MM.1S (cell line): ENCODE data around the gene GALNT4.

Experiments
- DNase-seq: peaks from one replicate; pipeline ENCODE4 v3.0.0-alpha.2; 2015
- H2AFZ ChIP-seq: fragments of 300-600 bp; sonication (generic); 2 replicates; pipeline ENCODE4 v1.6.0; 2016; ENCODE audit warnings: antibody characterized with exemption, low read length
- H3F3A ChIP-seq: fragments of 300-600 bp; sonication (generic); 2 replicates; pipeline ENCODE4 v1.6.1; 2016; ENCODE audit warnings: mild to moderate bottlenecking, antibody characterized with exemption, low read length, moderate library complexity, mixed read lengths; ENCODE audit not compliant: insufficient read depth
- H3K27ac ChIP-seq: fragments of 300-600 bp; sonication (generic); 2 replicates; pipeline ENCODE4 v1.5.1; 2016; ENCODE audit warnings: mild to moderate bottlenecking, low read length
- H3K27me3 ChIP-seq: fragments of 300-600 bp; sonication (generic); replicated peaks from 2 replicates; pipeline ENCODE4 v1.6.0; 2016; ENCODE audit warnings: low read length; ENCODE audit not compliant: insufficient read depth
- H3K36me3 ChIP-seq: fragments of 300-600 bp; sonication (generic); replicated peaks from 2 replicates; pipeline ENCODE4 v1.6.1; 2016; ENCODE audit warnings: mild to moderate bottlenecking, low read length, mixed read lengths; ENCODE audit not compliant: insufficient read depth
- H3K4me1 ChIP-seq: fragments of 300-600 bp; sonication (generic); 2 replicates; pipeline ENCODE4 v1.6.1; 2016; ENCODE audit warnings: low read length, mixed read lengths
- H3K4me2 ChIP-seq: fragments of 300-600 bp; sonication (generic); 2 replicates; pipeline ENCODE4 v1.6.0; 2016; ENCODE audit warnings: low read depth, low read length
- H3K4me3 ChIP-seq: fragments of 300-600 bp; sonication (generic); 2 replicates; pipeline ENCODE4 v1.5.1; 2016; ENCODE audit warnings: low read length, mixed read lengths
- H3K79me2 ChIP-seq: fragments of 300-600 bp; sonication (generic); 2 replicates; pipeline ENCODE4 v1.6.1; 2016; ENCODE audit warnings: mixed run types, low read length, mixed read lengths
- H3K9ac ChIP-seq: fragments of 300-600 bp; sonication (generic); 2 replicates; pipeline ENCODE4 v1.6.1; 2016; ENCODE audit warnings: low read length, mixed read lengths
- H3K9me2 ChIP-seq: fragments of 300-600 bp; sonication (generic); replicated peaks from 2 replicates; pipeline ENCODE4 v1.6.1; 2016; ENCODE audit warnings: mild to moderate bottlenecking, low read length, mixed read lengths; ENCODE audit not compliant: insufficient read depth
- H3K9me3 ChIP-seq: fragments of 300-600 bp; sonication (generic); replicated peaks from 2 replicates; pipeline ENCODE4 v1.6.1; 2016; ENCODE audit warnings: mild to moderate bottlenecking, low read length, mixed read lengths; ENCODE audit not compliant: insufficient read depth
- H4K20me1 ChIP-seq: fragments of 300-600 bp; sonication (generic); 2 replicates; pipeline ENCODE4 v1.6.1; 2016; ENCODE audit warnings: mild to moderate bottlenecking, low read length, moderate library complexity, mixed read lengths; ENCODE audit not compliant: insufficient read depth
- CTCF ChIP-seq: fragments of 300-600 bp; sonication (generic); IDR thresholded peaks from 2 replicates; pipeline ENCODE4 v1.5.1; 2016; ENCODE audit warnings: antibody characterized with exemption, low read length, mixed read lengths
- EZH2 ChIP-seq: fragments of 300-600 bp; sonication (generic); optimal IDR thresholded peaks from 2 replicates; pipeline ENCODE3; 2017; ENCODE audit warnings: low read depth, mild to moderate bottlenecking, antibody characterized with exemption, low read length, mixed read lengths
- EZH2phosphoT487 ChIP-seq: fragments of 300-600 bp; sonication (generic); IDR thresholded peaks from 2 replicates; pipeline ENCODE4 v1.6.1; 2018; ENCODE audit warnings: antibody characterized with exemption, low read length

The GALNT4 gene

GRCh38 chr12:89525305-89525823 lies 768 bp upstream of the GALNT4 start:
- Histone ChIP-seq H3K4me3 (peak overlapping the region; percentile 88), H3K9me3 (no peaks in the 10 kb centered on the region), H3K36me3 (no peaks in the 10 kb centered on the region), H3K4me2 (peak overlapping the region; percentile 81; the same call in 1 of the 2 replicates), H3K4me1 (peaks cover 28% of the 10 kb centered on the region), H3K79me2 (peaks cover 64% of the 10 kb centered on the region), H3K27ac (peak overlapping the region; percentile 88), H4K20me1 (no peaks in the 10 kb centered on the region), H3F3A (peaks cover 6% of the 10 kb centered on the region; the same call in 1 of the 2 replicates), H3K9me2 (no peaks in the 10 kb centered on the region), H3K9ac (peak overlapping the region; percentile 88), H2AFZ (peak overlapping the region; percentile 84), H3K27me3 (no peaks in the 10 kb centered on the region)
- peak; percentile 63 for DNase-seq
- TF ChIP-seq CTCF (no peak), EZH2phosphoT487 (no peak), EZH2 (no peak)

GRCh38 chr12:89523843-89524540 lies 604 bp downstream of the GALNT4 start:
- H3K4me3 ChIP-seq, result peak overlapping the region; percentile 88
- peak overlapping the region; percentile 84 for H2AFZ ChIP-seq
- peak overlapping the region; percentile 88; the same call in 1 of the 2 replicates for H3K27ac ChIP-seq
- peak overlapping the region; percentile 88 for H3K9ac ChIP-seq
- H3K9me2 ChIP-seq, result no peaks in the 10 kb centered on the region
- H3K4me2 ChIP-seq, result peak overlapping the region; percentile 71
- no peaks in the 10 kb centered on the region for H3K36me3 ChIP-seq
- no peaks in the 10 kb centered on the region for H4K20me1 ChIP-seq
- H3K9me3 ChIP-seq, result no peaks in the 10 kb centered on the region
- DNase-seq, result no peak
- H3K4me1 ChIP-seq, result peaks cover 28% of the 10 kb centered on the region
- TF ChIP-seq EZH2phosphoT487 (no peak), CTCF (no peak), EZH2 (no peak)
- peaks cover 77% of the 10 kb centered on the region for H3K79me2 ChIP-seq
- H3F3A ChIP-seq, result peaks cover 6% of the 10 kb centered on the region; the same call in 1 of the 2 replicates
- no peaks in the 10 kb centered on the region for H3K27me3 ChIP-seq

- H3K79me2 ChIP-seq, result peaks cover 82% of the 10 kb centered on the region
- H3K4me3 ChIP-seq, result peak overlapping the region; percentile 88
- no peak overlapping the region for H3K27ac ChIP-seq
Observed at GRCh38 chr12:89523393-89523792, 1.2 kb downstream of the GALNT4 start.

More at GRCh38 chr12:89523393-89523792, 1.2 kb downstream of the GALNT4 start:
- no peaks in the 10 kb centered on the region for H3K9me2 ChIP-seq
- no peaks in the 10 kb centered on the region for H4K20me1 ChIP-seq
- H3K4me2 ChIP-seq, result peak overlapping the region; percentile 71
- H2AFZ ChIP-seq, result no peak overlapping the region
- H3K36me3 ChIP-seq, result no peaks in the 10 kb centered on the region
- TF ChIP-seq CTCF, result no peak
- TF ChIP-seq EZH2phosphoT487, result no peak
- TF ChIP-seq EZH2, result no peak
- H3K4me1 ChIP-seq, result peaks cover 28% of the 10 kb centered on the region
- H3K9ac ChIP-seq, result no peak overlapping the region
- no peak for DNase-seq
- no peaks in the 10 kb centered on the region for H3K27me3 ChIP-seq
- no peaks in the 10 kb centered on the region for H3K9me3 ChIP-seq
- H3F3A ChIP-seq, result peaks cover 6% of the 10 kb centered on the region; the same call in 1 of the 2 replicates
